Cardiac fibroblast (primary cell): ENCODE results near the gene RETREG2.
A peak's percentile ranks its signal among the peaks of the same experiment; 100 is the strongest.

Experiments used
- DNase-seq, 2 donors: peaks; one replicate each; pipeline versions ENCODE4 v3.0.0 to v3.0.0-alpha.2; 2010; ENCODE audit warnings: low read depth in 2 of 2
- H3K4me3 ChIP-seq, 2 donors: replicated peaks in 1 of 2; 1 replicate in 1 of 2; 2 replicates in 1 of 2; pipeline ENCODE4 v1.5.1; 2011; ENCODE audit warnings: low read depth in 2 of 2, low read length in 2 of 2, mild to moderate bottlenecking in 2 of 2, moderate library complexity in 1 of 2
- CTCF ChIP-seq: IDR thresholded peaks from one replicate; pipeline ENCODE4 v1.5.1; 2011; ENCODE audit warnings: low read depth, mild to moderate bottlenecking, low read length, inconsistent platforms

RETREG2 gene

GRCh38 chr2:219168526-219168925 lies 9.5 kb upstream of the RETREG2 start:
- no peak for TF ChIP-seq CTCF
- no peak overlapping the region for H3K4me3 ChIP-seq
- peak in 1 of 2 donors; percentile 20 for DNase-seq

GRCh38 chr2:219168932-219169331 lies 9.1 kb upstream of the RETREG2 start:
- TF ChIP-seq CTCF: no peak
- no peak overlapping the region for H3K4me3 ChIP-seq
- DNase-seq: no peak

- no peak for TF ChIP-seq CTCF
- DNase-seq: no peak
- H3K4me3 ChIP-seq: no peak within 1 kb of the TSS
These were observed 8.0 kb upstream of the RETREG2 start, which contains the start of gene SLC23A3 for GRCh38 chr2:219169930-219170654. TSS of gene SLC23A3 (minus strand) at chr2:219170029. CDS start at chr2:219169984, 45 bp downstream.

GRCh38 chr2:219171231-219171651 lies 6.8 kb upstream of the RETREG2 start:
- peak; percentile 72 for TF ChIP-seq CTCF
- H3K4me3 ChIP-seq: no peak overlapping the region
- DNase-seq: peak; percentile 85 to 93

- no peak for DNase-seq
- no peak overlapping the region for H3K4me3 ChIP-seq
- no peak for TF ChIP-seq CTCF
These were observed 5.6 kb upstream of the RETREG2 start for GRCh38 chr2:219172231-219173154.

- no peak for DNase-seq
- TF ChIP-seq CTCF: no peak
- no peak overlapping the region for H3K4me3 ChIP-seq
These were observed 4.9 kb upstream of the RETREG2 start for GRCh38 chr2:219173176-219173575.
